Activated CD8-positive, alpha-beta T cell treated with anti-CD3 and anti-CD28 coated beads, Interleukin-2, amount 10 ng/mL, durations not matched to agents 7 days and 5 days (primary cell): ENCODE results near the gene MECP2. TPM values are rescaled to one million over a fixed set of nuclear protein-coding genes. Genes with fewer than 3 reads are reported as not detected.

ENCODE experiments used
- ATAC-seq: fragments of 150-1000 bp; cut with Tn5 transposase; one replicate; pipeline ENCODE4 v1.10.0; 2021; ENCODE audit warnings: moderate library complexity
- CTCF ChIA-PET: fragments of 350-600 bp; sonication (Branson Sonifier 250); formaldehyde crosslinking; loops from one replicate; lab custom pipeline; 2021; ENCODE audit warnings: antibody characterized with exemption; lab: Charles Lee
- POLR2A ChIA-PET: fragments of 350-600 bp; sonication (Branson Sonifier 250); formaldehyde crosslinking; loops from one replicate; lab custom pipeline; 2021; ENCODE audit warnings: antibody characterized with exemption; lab: Charles Lee
- DNase-seq: peaks from one replicate; pipeline ENCODE4 v3.0.0-alpha.2; 2020
- H3K27ac Mint-ChIP-seq: one replicate; pipeline ENCODE4 v1.8.0; 2021; ENCODE audit warnings: mild to moderate bottlenecking, mixed read lengths
- H3K27me3 Mint-ChIP-seq: one replicate; pipeline ENCODE4 v1.8.0; 2021; ENCODE audit warnings: low read depth, mixed read lengths
- H3K36me3 Mint-ChIP-seq: one replicate; pipeline ENCODE4 v1.8.0; 2021; ENCODE audit warnings: low read depth, mixed read lengths
- H3K4me1 Mint-ChIP-seq: one replicate; pipeline ENCODE4 v1.8.0; 2021; ENCODE audit warnings: low read depth, mixed read lengths
- H3K4me3 Mint-ChIP-seq: one replicate; pipeline ENCODE4 v1.8.0; 2021; ENCODE audit warnings: mild to moderate bottlenecking, mixed read lengths
- H3K9me3 Mint-ChIP-seq: one replicate; pipeline ENCODE4 v1.8.0; 2022; ENCODE audit warnings: mixed read lengths; ENCODE audit not compliant: insufficient read depth
- total RNA-seq, 2 experiments: library from RNA; stranded (reverse); gene quantifications; one replicate each; pipeline ENCODE4 v1.2.3, GENCODE V29; 2021

MECP2 gene
- total RNA-seq, 2 experiments from 2014 or later = 65.4 to 65.5 TPM

DNA sequence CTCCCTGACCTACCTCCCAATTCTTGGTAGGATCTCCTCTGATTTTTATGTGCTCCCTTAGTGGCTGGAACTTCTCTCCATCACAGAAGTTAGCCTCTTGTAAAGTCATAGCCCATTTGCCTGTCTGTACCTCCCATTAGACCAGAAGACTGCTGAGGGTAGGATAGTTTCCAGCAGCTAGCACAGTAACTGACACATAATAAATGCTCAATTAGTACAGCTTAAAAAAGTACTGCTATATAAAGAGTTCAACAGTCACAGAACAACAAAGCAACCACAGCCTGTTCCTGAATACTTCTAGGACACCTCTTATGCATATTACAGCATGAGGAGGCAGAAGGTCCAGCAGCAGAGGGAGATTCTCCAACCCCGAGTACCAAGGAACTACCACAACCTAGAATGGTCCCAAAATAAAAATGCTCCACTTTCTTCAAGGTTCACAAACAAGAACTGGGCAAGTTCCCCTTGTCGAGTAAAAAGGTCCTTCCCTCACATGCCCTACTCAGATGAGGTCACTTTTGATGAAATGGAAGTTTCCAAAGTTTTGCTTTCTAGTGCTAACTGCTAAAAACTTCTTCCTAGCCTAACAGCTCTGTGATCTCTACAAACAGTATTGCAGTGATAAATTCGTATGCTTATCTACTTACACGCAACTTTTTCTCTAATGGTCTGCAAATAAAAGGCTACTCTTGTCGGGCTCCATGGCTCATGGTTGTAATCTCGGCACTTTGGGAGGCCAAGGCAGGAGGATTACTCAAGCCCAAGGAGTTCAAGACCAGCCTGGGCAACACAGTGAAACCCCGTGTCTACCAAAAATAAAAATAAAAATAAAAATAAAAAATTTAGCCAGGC is 12.8 kb downstream of the MECP2 start:
- peaks cover 25% of the 10 kb centered on the region for H3K4me1 Mint-ChIP-seq
- peak overlapping the region; percentile 57 for H3K27ac Mint-ChIP-seq
- DNase-seq (no peak), ATAC-seq (peak; percentile 27)
- CTCF ChIA-PET = no interaction called here
- H3K36me3 Mint-ChIP-seq = peaks cover 35% of the 10 kb centered on the region
- H3K27me3 Mint-ChIP-seq = no peaks in the 10 kb centered on the region
- POLR2A ChIA-PET = no interaction called here
- no peak overlapping the region for H3K4me3 Mint-ChIP-seq
- H3K9me3 Mint-ChIP-seq = no peaks in the 10 kb centered on the region

DNA sequence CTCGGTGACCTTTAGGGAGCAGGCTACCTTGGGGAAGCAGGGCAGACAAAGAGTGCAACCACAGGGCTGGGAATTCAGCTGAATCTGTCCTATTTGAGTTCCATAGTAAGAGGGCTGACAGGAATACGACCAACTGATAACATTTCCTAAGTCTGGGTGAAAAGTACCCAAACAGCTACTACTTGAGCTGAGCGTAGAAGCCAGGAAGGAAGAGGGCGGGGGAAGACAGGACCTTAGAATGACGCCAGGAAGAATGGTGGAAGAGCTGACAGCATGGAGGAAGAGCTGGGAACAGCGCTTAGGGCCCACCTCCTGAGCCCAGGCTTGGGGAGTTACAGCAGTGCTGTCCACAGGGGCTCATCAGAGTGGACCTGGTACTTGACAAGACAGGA is 14.4 kb downstream of the MECP2 start:
- Mint-ChIP-seq H3K27ac (no peak overlapping the region), H3K36me3 (peaks cover 40% of the 10 kb centered on the region), H3K4me3 (no peak overlapping the region), H3K4me1 (peaks cover 25% of the 10 kb centered on the region), H3K27me3 (no peaks in the 10 kb centered on the region), H3K9me3 (no peaks in the 10 kb centered on the region)
- DNase-seq = no peak
- ChIA-PET POLR2A (no interaction called here), CTCF (no interaction called here)
- peak; percentile 30 for ATAC-seq

DNA sequence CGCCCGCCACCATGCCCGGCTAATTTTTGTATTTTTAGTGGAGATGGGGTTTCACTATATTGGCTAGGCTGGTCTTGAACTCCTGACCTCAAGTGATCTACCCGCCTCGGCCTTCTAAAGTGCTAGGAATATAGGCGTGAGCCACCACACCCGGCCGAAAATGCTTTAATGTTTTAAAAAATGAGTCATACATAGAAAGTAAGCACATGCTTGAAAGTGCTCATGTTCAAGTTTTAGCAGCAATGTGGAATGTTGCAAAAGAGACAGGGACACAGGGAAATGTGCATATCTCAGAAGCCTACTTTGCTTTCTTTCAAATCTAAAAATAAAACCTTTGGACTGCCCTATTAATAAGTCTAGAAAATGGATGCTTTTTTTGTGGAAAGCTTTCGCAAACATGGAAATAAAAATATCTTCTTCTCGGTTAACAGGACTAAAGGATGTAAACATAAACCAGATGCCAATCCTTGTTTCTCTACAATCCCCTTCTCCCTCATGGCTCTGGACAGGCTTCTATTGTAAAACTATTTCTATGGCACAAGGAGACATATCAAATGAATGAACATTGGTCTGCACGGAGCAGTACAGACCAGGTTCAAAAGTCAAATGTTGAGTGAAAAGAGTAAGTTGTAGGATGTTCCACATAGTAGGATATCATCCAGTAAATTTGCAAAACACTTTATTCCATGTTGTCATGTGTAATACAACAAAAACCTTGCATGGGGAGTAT is 15.0 kb downstream of the MECP2 start:
- ChIA-PET CTCF (no interaction called here), POLR2A (no interaction called here)
- Mint-ChIP-seq H3K4me3 (no peak overlapping the region), H3K9me3 (no peaks in the 10 kb centered on the region), H3K4me1 (peaks cover 25% of the 10 kb centered on the region), H3K36me3 (peaks cover 36% of the 10 kb centered on the region), H3K27me3 (no peaks in the 10 kb centered on the region), H3K27ac (no peak overlapping the region)
- ATAC-seq = no peak
- DNase-seq = no peak

DNA sequence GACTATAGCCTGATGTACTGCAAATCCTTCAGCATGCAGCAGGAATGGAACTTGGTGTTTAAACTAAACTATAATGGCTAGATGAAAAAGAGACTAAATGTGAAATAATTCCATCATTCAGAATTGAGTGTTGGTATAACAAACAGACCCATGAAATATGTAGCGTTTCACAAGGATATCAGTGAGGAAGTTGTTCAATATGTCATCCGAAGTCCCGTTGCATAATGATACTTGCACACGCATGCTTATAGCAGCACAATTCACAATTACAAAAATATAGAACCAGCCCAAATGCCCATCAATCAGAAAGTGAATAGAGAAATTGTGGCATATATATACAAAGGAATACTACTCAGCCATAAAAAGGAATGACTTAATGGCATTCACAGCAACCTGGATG is 20.4 kb downstream of the MECP2 start:
- H3K36me3 Mint-ChIP-seq = peaks cover 31% of the 10 kb centered on the region
- no peak overlapping the region for H3K4me3 Mint-ChIP-seq
- no peaks in the 10 kb centered on the region for H3K4me1 Mint-ChIP-seq
- no peak overlapping the region for H3K27ac Mint-ChIP-seq
- no peak for DNase-seq
- no peaks in the 10 kb centered on the region for H3K9me3 Mint-ChIP-seq
- ATAC-seq = no peak
- ChIA-PET CTCF (no interaction called here), POLR2A (no interaction called here)
- no peaks in the 10 kb centered on the region for H3K27me3 Mint-ChIP-seq

GRCh38 chrX:154074199-154074598 is 23.3 kb downstream of the MECP2 start:
- ATAC-seq = no peak
- H3K36me3 Mint-ChIP-seq = peaks cover 29% of the 10 kb centered on the region
- no peak overlapping the region for H3K27ac Mint-ChIP-seq
- H3K27me3 Mint-ChIP-seq = no peaks in the 10 kb centered on the region
- ChIA-PET CTCF (no interaction called here), POLR2A (no interaction called here)
- H3K4me1 Mint-ChIP-seq = peaks cover 2% of the 10 kb centered on the region
- no peak for DNase-seq
- H3K4me3 Mint-ChIP-seq = no peak overlapping the region
- no peaks in the 10 kb centered on the region for H3K9me3 Mint-ChIP-seq

GRCh38 chrX:154072192-154072591 is 25.3 kb downstream of the MECP2 start:
- peaks cover 2% of the 10 kb centered on the region for H3K4me1 Mint-ChIP-seq
- H3K36me3 Mint-ChIP-seq = peaks cover 24% of the 10 kb centered on the region
- no peak overlapping the region for H3K27ac Mint-ChIP-seq
- no peaks in the 10 kb centered on the region for H3K27me3 Mint-ChIP-seq
- ATAC-seq = no peak
- no peak for DNase-seq
- no peak overlapping the region for H3K4me3 Mint-ChIP-seq
- ChIA-PET POLR2A (no interaction called here), CTCF (no interaction called here)
- H3K9me3 Mint-ChIP-seq = no peaks in the 10 kb centered on the region

DNA sequence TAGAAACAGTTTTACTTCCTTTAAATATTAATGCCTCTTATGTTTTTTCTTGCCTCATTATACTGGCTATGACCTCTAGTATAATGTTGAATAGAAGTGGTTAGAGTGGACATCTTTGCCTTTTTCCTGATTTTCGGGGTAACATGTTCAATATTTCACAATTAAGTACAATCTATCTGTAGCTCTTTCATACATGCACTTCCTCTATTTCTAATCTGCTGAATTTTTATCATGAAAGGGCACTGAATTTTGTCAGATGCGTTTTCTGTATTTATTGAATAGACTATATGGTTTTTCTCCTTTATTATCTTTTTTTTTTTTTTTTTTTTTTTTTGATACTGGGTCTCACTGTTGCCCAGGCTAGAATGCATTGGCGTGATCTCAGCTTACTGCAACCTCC is 29.0 kb downstream of the MECP2 start:
- Mint-ChIP-seq H3K27ac (no peak overlapping the region), H3K9me3 (no peaks in the 10 kb centered on the region), H3K27me3 (no peaks in the 10 kb centered on the region), H3K4me1 (peaks cover 13% of the 10 kb centered on the region), H3K4me3 (no peak overlapping the region), H3K36me3 (peaks cover 15% of the 10 kb centered on the region)
- ATAC-seq (no peak), DNase-seq (no peak)
- ChIA-PET POLR2A (no interaction called here), CTCF (no interaction called here)

- Mint-ChIP-seq H3K36me3 (peaks cover 16% of the 10 kb centered on the region), H3K4me1 (peaks cover 27% of the 10 kb centered on the region), H3K27me3 (no peaks in the 10 kb centered on the region), H3K9me3 (no peaks in the 10 kb centered on the region), H3K4me3 (no peak overlapping the region), H3K27ac (no peak overlapping the region)
- no peak for ATAC-seq
- DNase-seq = no peak
- POLR2A ChIA-PET = no interaction called here
- CTCF ChIA-PET = no interaction called here
These were observed 32.7 kb downstream of the MECP2 start for GRCh38 chrX:154064637-154065435.

DNA sequence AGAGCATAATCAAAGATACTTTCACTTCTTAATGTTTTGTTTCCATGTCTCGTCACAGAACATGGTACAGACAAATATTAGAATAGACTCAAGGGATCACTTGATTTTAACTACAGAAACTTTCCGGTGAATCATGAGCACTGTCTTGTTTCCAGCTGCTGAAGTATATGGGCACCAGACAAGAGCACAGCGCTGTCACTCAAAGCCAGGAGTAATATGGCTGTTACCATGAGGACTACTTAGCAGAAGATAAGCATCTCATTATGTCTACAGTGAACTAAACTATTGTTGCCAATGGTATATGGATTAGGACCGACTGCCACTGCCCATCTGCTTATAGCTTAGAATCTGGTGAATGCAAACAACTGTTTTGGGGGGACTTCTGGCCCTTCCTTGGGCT is 34.3 kb downstream of the MECP2 start:
- no peaks in the 10 kb centered on the region for H3K27me3 Mint-ChIP-seq
- ChIA-PET CTCF (no interaction called here), POLR2A (no interaction called here)
- H3K27ac Mint-ChIP-seq = no peak overlapping the region
- DNase-seq = no peak
- no peak overlapping the region for H3K4me3 Mint-ChIP-seq
- peaks cover 37% of the 10 kb centered on the region for H3K4me1 Mint-ChIP-seq
- ATAC-seq = no peak
- H3K9me3 Mint-ChIP-seq = no peaks in the 10 kb centered on the region
- peaks cover 18% of the 10 kb centered on the region for H3K36me3 Mint-ChIP-seq

DNA sequence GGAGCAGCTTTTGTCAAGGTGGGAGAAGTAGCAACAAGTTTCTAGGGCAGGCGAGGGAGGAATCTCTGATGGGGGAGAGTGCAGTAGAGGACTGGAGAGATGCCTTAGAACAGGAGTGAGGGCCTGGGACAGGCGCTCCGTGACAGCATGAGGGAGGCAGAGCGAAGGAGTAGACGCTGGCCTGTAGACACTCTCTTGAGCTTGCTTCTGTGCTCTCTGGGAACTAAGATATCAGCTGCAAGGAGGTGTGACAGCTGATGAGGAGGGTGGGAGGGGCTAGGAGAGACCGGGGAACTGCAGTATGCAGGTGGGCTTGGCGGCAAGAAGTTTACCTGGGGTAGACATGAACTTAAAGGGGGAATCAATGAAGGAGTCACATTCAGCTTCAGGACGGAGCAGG is 35.7 kb downstream of the MECP2 start:
- ATAC-seq (no peak), DNase-seq (no peak)
- POLR2A ChIA-PET = no interaction called here
- peaks cover 48% of the 10 kb centered on the region for H3K4me1 Mint-ChIP-seq
- no peaks in the 10 kb centered on the region for H3K9me3 Mint-ChIP-seq
- no peak overlapping the region for H3K4me3 Mint-ChIP-seq
- H3K27me3 Mint-ChIP-seq = no peaks in the 10 kb centered on the region
- no peak overlapping the region for H3K27ac Mint-ChIP-seq
- H3K36me3 Mint-ChIP-seq = peaks cover 27% of the 10 kb centered on the region
- CTCF ChIA-PET = interaction anchor here (1.0 kb wide), 1 partner anchor 10 kb away, joined by 3 read pairs; no protein-coding TSS in a partner anchor

- no peak overlapping the region for H3K4me3 Mint-ChIP-seq
- no peaks in the 10 kb centered on the region for H3K9me3 Mint-ChIP-seq
- H3K4me1 Mint-ChIP-seq = peaks cover 50% of the 10 kb centered on the region
- DNase-seq (no peak), ATAC-seq (no peak)
- peaks cover 34% of the 10 kb centered on the region for H3K36me3 Mint-ChIP-seq
- no peak overlapping the region for H3K27ac Mint-ChIP-seq
- ChIA-PET POLR2A (no interaction called here), CTCF (no interaction called here)
- H3K27me3 Mint-ChIP-seq = no peaks in the 10 kb centered on the region
These were observed 37.7 kb downstream of the MECP2 start for GRCh38 chrX:154059729-154060245.
